SK-N-SH treated with all-trans-retinoic acid at 6 μM for 48 hours (cell line): ENCODE data around the gene TMEM132C.

Experiments
- ATAC-seq: fragments of 200-7000 bp; cut with Tn5 transposase; 3 replicates; pipeline ENCODE4 v1.9.1; 2020; ENCODE audit warnings: mild to moderate bottlenecking, moderate library complexity
- BACH2 ChIP-seq: fragments of 250-450 bp; sonication (Bioruptor Pico); IDR thresholded peaks from 2 replicates; pipeline ENCODE4 v1.9.0; 2021; ENCODE audit warnings: mild to moderate bottlenecking, borderline replicate concordance
- CREB5 ChIP-seq: fragments of 250-450 bp; sonication (Bioruptor Pico); IDR thresholded peaks from 2 replicates; pipeline ENCODE4 v1.5.1; 2020; ENCODE audit warnings: low read depth, mild to moderate bottlenecking, moderate library complexity
- CSDC2 ChIP-seq: fragments of 250-450 bp; sonication (Bioruptor Pico); IDR thresholded peaks from 2 replicates; pipeline ENCODE4 v1.5.0; 2020; ENCODE audit warnings: mild to moderate bottlenecking, moderate library complexity
- ESRRG ChIP-seq: fragments of 250-450 bp; sonication (Bioruptor Pico); IDR thresholded peaks from 2 replicates; pipeline ENCODE4 v1.6.1; 2021; ENCODE audit warnings: mild to moderate bottlenecking
- GLIS3 ChIP-seq: fragments of 250-450 bp; sonication (Bioruptor Pico); IDR thresholded peaks from 2 replicates; pipeline ENCODE4 v1.5.0; 2020; ENCODE audit warnings: mild to moderate bottlenecking, moderate library complexity
- ISL1 ChIP-seq: fragments of 250-450 bp; sonication (Bioruptor Pico); IDR thresholded peaks from 2 replicates; pipeline ENCODE4 v2.1.2; 2022; ENCODE audit warnings: mild to moderate bottlenecking, moderate library complexity
- OSR1 ChIP-seq: fragments of 250-450 bp; sonication (Bioruptor Pico); IDR thresholded peaks from 2 replicates; pipeline ENCODE4 v1.8.0; 2022; ENCODE audit warnings: moderate library complexity, mild to moderate bottlenecking, inconsistent platforms
- POU6F1 ChIP-seq: fragments of 250-450 bp; sonication (Bioruptor Pico); IDR thresholded peaks from 2 replicates; pipeline ENCODE4 v1.8.0; 2021; ENCODE audit warnings: low read depth, mild to moderate bottlenecking, moderate library complexity, borderline replicate concordance
- PPARA ChIP-seq: fragments of 250-450 bp; sonication (Bioruptor Pico); IDR thresholded peaks from 2 replicates; pipeline ENCODE4 v1.5.0; 2020; ENCODE audit warnings: mild to moderate bottlenecking, borderline replicate concordance
- RARB ChIP-seq: fragments of 250-450 bp; sonication (Bioruptor Pico); IDR thresholded peaks from 2 replicates; pipeline ENCODE4 v1.8.0; 2021; ENCODE audit warnings: mild to moderate bottlenecking, moderate library complexity
- TCF4 ChIP-seq: fragments of 250-450 bp; sonication (Bioruptor Pico); IDR thresholded peaks from 2 replicates; pipeline ENCODE4 v1.8.0; 2021; ENCODE audit warnings: mild to moderate bottlenecking, moderate library complexity, borderline replicate concordance
- ZC3H10 ChIP-seq: fragments of 250-450 bp; sonication (Bioruptor Pico); IDR thresholded peaks from 2 replicates; pipeline ENCODE4 v1.5.1; 2021; ENCODE audit warnings: mild to moderate bottlenecking, moderate library complexity
- ZFP3 ChIP-seq: fragments of 250-450 bp; sonication (Bioruptor Pico); IDR thresholded peaks from 2 replicates; pipeline ENCODE4 v1.5.0; 2020; ENCODE audit warnings: mild to moderate bottlenecking, moderate library complexity
- ZFP30 ChIP-seq: fragments of 450-650 bp; formaldehyde crosslinking; IDR thresholded peaks from 2 replicates; pipeline ENCODE4 v1.5.0; 2022; ENCODE audit warnings: mild to moderate bottlenecking, moderate library complexity
- ZNF565 ChIP-seq: fragments of 450-650 bp; formaldehyde crosslinking; conservative IDR thresholded peaks from 2 replicates; pipeline ENCODE4 v1.5.0; 2020; ENCODE audit warnings: low read depth, mild to moderate bottlenecking, moderate library complexity
- ZNF70 ChIP-seq: fragments of 450-650 bp; formaldehyde crosslinking; IDR thresholded peaks from 2 replicates; pipeline ENCODE4 v1.5.0; 2020; ENCODE audit warnings: mild to moderate bottlenecking, moderate library complexity
- TF ChIP-seq, protein P1 (sequence below): fragments of 250-450 bp; sonication (Bioruptor Pico); IDR thresholded peaks from 2 replicates; pipeline ENCODE4 v1.8.0; 2020; ENCODE audit warnings: mild to moderate bottlenecking, moderate library complexity, borderline replicate concordance
- TF ChIP-seq, protein P2 (sequence below): fragments of 250-450 bp; sonication (Bioruptor Pico); IDR thresholded peaks from 2 replicates; pipeline ENCODE4 v1.5.1; 2021; ENCODE audit warnings: mild to moderate bottlenecking, moderate library complexity

Gene TMEM132C

DNA sequence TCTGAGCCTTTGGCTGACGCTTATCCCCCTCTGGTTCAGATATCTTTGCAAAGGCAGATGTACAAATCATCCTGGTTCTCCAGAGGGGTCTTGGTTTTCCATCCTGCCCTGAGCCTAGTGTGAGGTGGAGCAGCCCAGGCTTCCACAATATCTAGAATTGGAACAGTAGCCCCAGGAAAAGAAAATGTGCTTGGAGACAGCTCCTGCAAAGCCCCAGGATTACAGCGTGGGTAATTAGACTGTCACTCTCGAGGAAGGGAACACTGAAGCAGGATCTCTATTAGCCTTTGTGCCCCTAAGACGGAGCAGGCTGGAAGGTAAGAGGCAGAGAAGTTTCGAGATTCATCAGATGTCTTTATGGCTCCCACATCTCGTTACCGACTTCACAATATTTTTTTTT is 59.4 kb downstream of the TMEM132C start (continued):
- TF ChIP-seq, protein P1, sequence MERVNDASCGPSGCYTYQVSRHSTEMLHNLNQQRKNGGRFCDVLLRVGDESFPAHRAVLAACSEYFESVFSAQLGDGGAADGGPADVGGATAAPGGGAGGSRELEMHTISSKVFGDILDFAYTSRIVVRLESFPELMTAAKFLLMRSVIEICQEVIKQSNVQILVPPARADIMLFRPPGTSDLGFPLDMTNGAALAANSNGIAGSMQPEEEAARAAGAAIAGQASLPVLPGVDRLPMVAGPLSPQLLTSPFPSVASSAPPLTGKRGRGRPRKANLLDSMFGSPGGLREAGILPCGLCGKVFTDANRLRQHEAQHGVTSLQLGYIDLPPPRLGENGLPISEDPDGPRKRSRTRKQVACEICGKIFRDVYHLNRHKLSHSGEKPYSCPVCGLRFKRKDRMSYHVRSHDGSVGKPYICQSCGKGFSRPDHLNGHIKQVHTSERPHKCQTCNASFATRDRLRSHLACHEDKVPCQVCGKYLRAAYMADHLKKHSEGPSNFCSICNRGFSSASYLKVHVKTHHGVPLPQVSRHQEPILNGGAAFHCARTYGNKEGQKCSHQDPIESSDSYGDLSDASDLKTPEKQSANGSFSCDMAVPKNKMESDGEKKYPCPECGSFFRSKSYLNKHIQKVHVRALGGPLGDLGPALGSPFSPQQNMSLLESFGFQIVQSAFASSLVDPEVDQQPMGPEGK (CRISPR knock-in tag): no peak
- TF ChIP-seq, protein P2, sequence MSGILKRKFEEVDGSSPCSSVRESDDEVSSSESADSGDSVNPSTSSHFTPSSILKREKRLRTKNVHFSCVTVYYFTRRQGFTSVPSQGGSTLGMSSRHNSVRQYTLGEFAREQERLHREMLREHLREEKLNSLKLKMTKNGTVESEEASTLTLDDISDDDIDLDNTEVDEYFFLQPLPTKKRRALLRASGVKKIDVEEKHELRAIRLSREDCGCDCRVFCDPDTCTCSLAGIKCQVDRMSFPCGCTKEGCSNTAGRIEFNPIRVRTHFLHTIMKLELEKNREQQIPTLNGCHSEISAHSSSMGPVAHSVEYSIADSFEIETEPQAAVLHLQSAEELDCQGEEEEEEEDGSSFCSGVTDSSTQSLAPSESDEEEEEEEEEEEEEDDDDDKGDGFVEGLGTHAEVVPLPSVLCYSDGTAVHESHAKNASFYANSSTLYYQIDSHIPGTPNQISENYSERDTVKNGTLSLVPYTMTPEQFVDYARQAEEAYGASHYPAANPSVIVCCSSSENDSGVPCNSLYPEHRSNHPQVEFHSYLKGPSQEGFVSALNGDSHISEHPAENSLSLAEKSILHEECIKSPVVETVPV: no peak
- TF ChIP-seq, all 23 proteins: peak for 0

- no peak for TF ChIP-seq ZFP3
- TF ChIP-seq RARB (CRISPR knock-in tag): no peak
Observed at GRCh38 chr12:128328961-128329360, 62.0 kb downstream of the TMEM132C start.

GRCh38 chr12:128336204-128337070 is 69.5 kb downstream of the TMEM132C start:
- TF ChIP-seq ZNF70 (CRISPR knock-in tag) (no peak), ZFP3 (no peak), ZFP30 (CRISPR knock-in tag) (no peak), ZNF565 (CRISPR knock-in tag) (no peak)
- no peak for ATAC-seq

More at GRCh38 chr12:128328961-128329360, 62.0 kb downstream of the TMEM132C start:
- ATAC-seq: no peak

DNA sequence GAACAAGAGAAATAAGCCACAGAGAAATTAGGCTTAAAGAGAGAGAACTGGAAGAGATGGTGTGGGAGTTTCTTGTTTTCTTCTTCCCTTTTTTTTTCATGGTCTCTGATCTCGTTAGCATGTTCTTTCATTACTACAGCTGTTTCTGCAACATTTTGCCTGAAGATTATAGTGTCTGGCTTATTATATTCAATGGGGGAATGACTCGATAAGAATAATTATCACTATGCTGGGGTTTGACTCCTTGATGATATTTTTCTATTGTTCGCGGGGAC is 70.0 kb downstream of the TMEM132C start:
- no peak for ATAC-seq
- TF ChIP-seq TCF4 (CRISPR knock-in tag) (no peak), ISL1 (CRISPR knock-in tag) (no peak), POU6F1 (CRISPR knock-in tag) (no peak), CSDC2 (CRISPR knock-in tag) (no peak), BACH2 (CRISPR knock-in tag) (no peak), ZFP3 (no peak)

GRCh38 chr12:128337431-128338170 is 70.6 kb downstream of the TMEM132C start:
- TF ChIP-seq ESRRG (CRISPR knock-in tag) (no peak), ISL1 (CRISPR knock-in tag) (no peak), CREB5 (no peak), OSR1 (no peak), ZNF70 (CRISPR knock-in tag) (no peak), ZFP3 (no peak), BACH2 (CRISPR knock-in tag) (no peak), ZFP30 (CRISPR knock-in tag) (no peak), ZC3H10 (CRISPR knock-in tag) (no peak), ZNF565 (CRISPR knock-in tag) (no peak), RARB (CRISPR knock-in tag) (no peak), PPARA (no peak), TCF4 (CRISPR knock-in tag) (no peak), GLIS3 (no peak)
- no peak for ATAC-seq
